HG03060 (cell line): ENCODE measurements around the gene WDFY3.

ENCODE experiments used
- ATAC-seq: cut with Tn5 transposase; IDR thresholded peaks from one replicate; pipeline ENCODE4 v1.9.1; 2021; ENCODE audit warnings: low read depth, moderate number of reproducible peaks; ENCODE audit not compliant: unreplicated experiment

WDFY3 gene

GRCh38 chr4:84954982-84955567, 11.4 kb downstream of the WDFY3 start:
- ATAC-seq, result no peak

GRCh38 chr4:84952776-84953175, 13.7 kb downstream of the WDFY3 start:
- ATAC-seq, result no peak

- no peak for ATAC-seq
These were observed 14.5 kb downstream of the WDFY3 start for GRCh38 chr4:84952004-84952403.

- no peak for ATAC-seq
These were observed 18.4 kb downstream of the WDFY3 start for GRCh38 chr4:84948056-84948455.

GRCh38 chr4:84944947-84945346, 21.5 kb downstream of the WDFY3 start:
- ATAC-seq, result no peak

GRCh38 chr4:84940960-84941359, 25.5 kb downstream of the WDFY3 start:
- ATAC-seq, result no peak

GRCh38 chr4:84939113-84939512, 27.4 kb downstream of the WDFY3 start:
- no peak for ATAC-seq

- ATAC-seq, result no peak
These were observed 28.2 kb downstream of the WDFY3 start for GRCh38 chr4:84938316-84938715.

- ATAC-seq, result no peak
These were observed 29.0 kb downstream of the WDFY3 start for GRCh38 chr4:84937381-84937977.

GRCh38 chr4:84936123-84936522, 30.4 kb downstream of the WDFY3 start:
- ATAC-seq, result no peak

- no peak for ATAC-seq
These were observed 34.0 kb downstream of the WDFY3 start for GRCh38 chr4:84932462-84932861.

- ATAC-seq, result no peak
These were observed 34.5 kb downstream of the WDFY3 start for GRCh38 chr4:84931961-84932360.

- ATAC-seq, result no peak
These were observed 35.2 kb downstream of the WDFY3 start for GRCh38 chr4:84931274-84931673.

- ATAC-seq, result no peak
These were observed 38.4 kb downstream of the WDFY3 start for GRCh38 chr4:84928089-84928488.

- no peak for ATAC-seq
These were observed 39.1 kb downstream of the WDFY3 start for GRCh38 chr4:84927428-84927827.

- ATAC-seq, result no peak
These were observed 40.9 kb downstream of the WDFY3 start for GRCh38 chr4:84925558-84925957.

- no peak for ATAC-seq
These were observed 42.1 kb downstream of the WDFY3 start for GRCh38 chr4:84924434-84924833.

GRCh38 chr4:84920617-84921016, 45.9 kb downstream of the WDFY3 start:
- ATAC-seq, result no peak

- no peak for ATAC-seq
These were observed 48.5 kb downstream of the WDFY3 start for GRCh38 chr4:84917869-84918600.

- ATAC-seq, result no peak
These were observed 49.2 kb downstream of the WDFY3 start for GRCh38 chr4:84917086-84917821.

- ATAC-seq, result no peak
These were observed 50.3 kb downstream of the WDFY3 start for GRCh38 chr4:84916227-84916626.
